H9 (cell line): ENCODE results near the gene ULK4. TPM values are rescaled to one million over a fixed set of nuclear protein-coding genes. Genes with fewer than 3 reads are reported as not detected.

Experiments
- DNase-seq: peaks from one replicate; pipeline ENCODE4 v3.0.0-alpha.2; 2017
- H2AFZ ChIP-seq: one replicate; pipeline ENCODE4 v1.6.1; 2013; ENCODE audit warnings: mild to moderate bottlenecking, low read length, control low read depth, moderate library complexity
- H2AK5ac ChIP-seq: 2 replicates; pipeline ENCODE4 v1.6.1; 2013; ENCODE audit warnings: low read length, control low read depth, mixed read lengths; ENCODE audit not compliant: insufficient read length
- H2BK120ac ChIP-seq: one replicate; pipeline ENCODE4 v1.6.1; 2013; ENCODE audit warnings: low read depth, mild to moderate bottlenecking, low read length, control low read depth, inconsistent platforms; ENCODE audit not compliant: poor library complexity, severe bottlenecking
- H2BK12ac ChIP-seq: 2 replicates; pipeline ENCODE4 v1.6.1; 2013; ENCODE audit warnings: low read length, control low read depth, mixed read lengths, low read depth; ENCODE audit not compliant: insufficient read length
- H2BK15ac ChIP-seq: 2 replicates; pipeline ENCODE4 v1.6.1; 2013; ENCODE audit warnings: low read depth, low read length, control low read depth
- H2BK20ac ChIP-seq: one replicate; pipeline ENCODE4 v1.6.1; 2013; ENCODE audit warnings: low read depth, mild to moderate bottlenecking, low read length, control low read depth, inconsistent platforms; ENCODE audit not compliant: poor library complexity, severe bottlenecking
- H2BK5ac ChIP-seq: 2 replicates; pipeline ENCODE4 v1.6.1; 2013; ENCODE audit warnings: low read length, control low read depth, mixed read lengths; ENCODE audit not compliant: insufficient read length
- H3K14ac ChIP-seq: 2 replicates; pipeline ENCODE4 v1.6.1; 2013; ENCODE audit warnings: low read length, control low read depth; ENCODE audit not compliant: insufficient read depth
- H3K18ac ChIP-seq: 2 replicates; pipeline ENCODE4 v1.6.1; 2013; ENCODE audit warnings: low read depth, mild to moderate bottlenecking, mixed read lengths, low read length, control low read depth; ENCODE audit not compliant: insufficient read length
- H3K23ac ChIP-seq: 2 replicates; pipeline ENCODE4 v1.6.1; 2013; ENCODE audit warnings: low read length, control low read depth, mixed read lengths, low read depth; ENCODE audit not compliant: insufficient read length
- H3K23me2 ChIP-seq: 2 replicates; pipeline ENCODE4 v1.6.1; 2013; ENCODE audit warnings: low read depth, mild to moderate bottlenecking, mixed read lengths, low read length, control low read depth; ENCODE audit not compliant: insufficient read length, poor library complexity, severe bottlenecking
- H3K27ac ChIP-seq: 2 replicates; pipeline ENCODE4 v1.5.1; 2013; ENCODE audit warnings: low read length, control low read depth, mixed read lengths, low read depth; ENCODE audit not compliant: insufficient read length
- H3K27me3 ChIP-seq: 2 replicates; pipeline ENCODE4 v1.6.1; 2013; ENCODE audit warnings: low read length, control low read depth, inconsistent platforms; ENCODE audit not compliant: insufficient read depth
- H3K4ac ChIP-seq: 2 replicates; pipeline ENCODE4 v1.6.1; 2013; ENCODE audit warnings: low read depth, mild to moderate bottlenecking, control low read depth, inconsistent platforms, low read length, moderate library complexity
- H3K4me1 ChIP-seq: 2 replicates; pipeline ENCODE4 v1.6.1; 2013; ENCODE audit warnings: low read length, control low read depth, inconsistent platforms; ENCODE audit not compliant: insufficient read depth
- H3K4me2 ChIP-seq: 2 replicates; pipeline ENCODE4 v1.6.1; 2013; ENCODE audit warnings: low read length, control low read depth, mixed read lengths; ENCODE audit not compliant: insufficient read length, insufficient read depth
- H3K56ac ChIP-seq: 2 replicates; pipeline ENCODE4 v1.6.1; 2013; ENCODE audit warnings: low read depth, mild to moderate bottlenecking, mixed read lengths, low read length, control low read depth; ENCODE audit not compliant: insufficient read length
- H3K79me1 ChIP-seq: 2 replicates; pipeline ENCODE4 v1.6.1; 2013; ENCODE audit warnings: low read depth, mild to moderate bottlenecking, moderate library complexity, low read length, control low read depth, inconsistent platforms; ENCODE audit not compliant: insufficient read depth, poor library complexity, severe bottlenecking
- H3K79me2 ChIP-seq: 2 replicates; pipeline ENCODE4 v1.6.1; 2013; ENCODE audit warnings: low read length, control low read depth, inconsistent platforms; ENCODE audit not compliant: insufficient read depth
- H3K9ac ChIP-seq: 2 replicates; pipeline ENCODE4 v1.6.1; 2013; ENCODE audit warnings: low read length, control low read depth, mixed read lengths; ENCODE audit not compliant: insufficient read length; ENCODE audit errors: extremely low read depth
- H3K9me3 ChIP-seq: one replicate; pipeline ENCODE4 v1.6.1; 2013; ENCODE audit warnings: low read depth, low read length, inconsistent platforms; ENCODE audit not compliant: control insufficient read depth
- H3T11ph ChIP-seq: one replicate; pipeline ENCODE4 v1.6.1; 2013; ENCODE audit warnings: mild to moderate bottlenecking, low read length, control low read depth, inconsistent platforms
- H4K20me1 ChIP-seq: one replicate; pipeline ENCODE4 v1.6.1; 2013; ENCODE audit not compliant: control insufficient read depth, insufficient read length, insufficient read depth
- H4K5ac ChIP-seq: 2 replicates; pipeline ENCODE4 v1.6.1; 2013; ENCODE audit warnings: low read depth, mild to moderate bottlenecking, mixed read lengths, low read length, control low read depth; ENCODE audit not compliant: insufficient read length
- H4K8ac ChIP-seq: replicated peaks from 2 replicates; pipeline ENCODE4 v1.6.1; 2013; ENCODE audit warnings: low read length, control low read depth, mixed read lengths, low read depth; ENCODE audit not compliant: insufficient read length
- H4K91ac ChIP-seq: 2 replicates; pipeline ENCODE4 v1.6.1; 2013; ENCODE audit warnings: low read depth, mild to moderate bottlenecking, moderate library complexity, mixed read lengths, low read length, control low read depth; ENCODE audit not compliant: insufficient read length
- H3K27ac Mint-ChIP-seq, 3 experiments: 2 replicates in 2 of 3; 3 replicates in 1 of 3; pipeline ENCODE4 v1.8.0; 2020 to 2021; ENCODE audit warnings: mixed read lengths in 3 of 3, mild to moderate bottlenecking in 1 of 3, moderate library complexity in 1 of 3
- H3K27me3 Mint-ChIP-seq: 2 replicates; pipeline ENCODE4 v1.8.0; 2021; ENCODE audit warnings: low read depth, mild to moderate bottlenecking, moderate library complexity, mixed read lengths
- H3K36me3 Mint-ChIP-seq, 3 experiments: 2 replicates in 2 of 3; 3 replicates in 1 of 3; pipeline ENCODE4 v1.8.0; 2020 to 2021; ENCODE audit warnings: low read depth in 3 of 3, mixed read lengths in 3 of 3; ENCODE audit not compliant: insufficient read depth in 1 of 3
- H3K4me1 Mint-ChIP-seq, 2 experiments: 2 replicates each; pipeline ENCODE4 v1.8.0; 2020; ENCODE audit warnings: mixed read lengths in 2 of 2
- H3K4me3 Mint-ChIP-seq, 2 experiments: 2 replicates in 1 of 2; 3 replicates in 1 of 2; pipeline ENCODE4 v1.8.0; 2020 to 2021; ENCODE audit warnings: mild to moderate bottlenecking in 2 of 2, mixed read lengths in 2 of 2, moderate library complexity in 1 of 2
- H3K9me3 Mint-ChIP-seq, 2 experiments: 2 replicates in 1 of 2; 3 replicates in 1 of 2; pipeline ENCODE4 v1.8.0; 2020; ENCODE audit warnings: mild to moderate bottlenecking in 2 of 2, mixed read lengths in 2 of 2, moderate library complexity in 1 of 2
- CTCF ChIP-seq: fragments of 200-600 bp; sonication (generic); conservative IDR thresholded peaks from 3 replicates; pipeline ENCODE4 v1.8.0; 2021; ENCODE audit warnings: antibody characterized with exemption, mild to moderate bottlenecking
- WGBS: extraction: QIAGEN DNeasy Blood & Tissue Kit; methylation state at CpG from one replicate; pipeline ENCODE4 v1.1.7; 2013; ENCODE audit warnings: missing lambda C conversion rate, low lambda C conversion rate, mixed read lengths; ENCODE audit not compliant: insufficient read length; ENCODE audit errors: extremely low coverage; 5-methylcytosine and 5-hydroxymethylcytosine counted together
- total RNA-seq: library from RNA; stranded (reverse); gene quantifications from 2 replicates; pipeline ENCODE4 v1.2.1, GENCODE V29; 2021

The ULK4 gene
- total RNA-seq, 1 experiment from 2014 or later, result 12.9 TPM

GRCh38 chr3:41523897-41524296 lies 438.0 kb downstream of the ULK4 start:
- Histone ChIP-seq H3K56ac (no peak overlapping the region), H4K91ac (no peak overlapping the region), H2BK120ac (no peak overlapping the region), H4K5ac (no peak overlapping the region), H3K79me2 (no peaks in the 10 kb centered on the region), H4K8ac (no peak overlapping the region), H3K14ac (no peak overlapping the region), H4K20me1 (no peaks in the 10 kb centered on the region), H3K23ac (no peak overlapping the region), H3K18ac (no peak overlapping the region), H3K27ac (no peak overlapping the region), H3K9me3 (no peaks in the 10 kb centered on the region), H2AK5ac (no peak overlapping the region), H3K4me2 (no peak overlapping the region), H2BK20ac (no peak overlapping the region), H2BK5ac (no peak overlapping the region), H3T11ph (no peak overlapping the region), H2AFZ (no peak overlapping the region), H2BK15ac (no peak overlapping the region), H2BK12ac (no peak overlapping the region), H3K79me1 (no peaks in the 10 kb centered on the region), H3K9ac (no peak overlapping the region), H3K23me2 (no peaks in the 10 kb centered on the region), H3K27me3 (no peaks in the 10 kb centered on the region), H3K4ac (no peak overlapping the region), H3K4me1 (peaks cover 5% of the 10 kb centered on the region)
- no CpG with 5 or more reads among the region's 1 CpG for WGBS
- Mint-ChIP-seq H3K4me1 (peaks cover 5% of the 10 kb centered on the region in 2 experiments), H3K36me3 (no peaks in the 10 kb centered on the region), H3K27ac (no peak overlapping the region), H3K4me3 (no peak overlapping the region), H3K27me3 (no peaks in the 10 kb centered on the region; the same call in 1 of the 2 replicates), H3K9me3 (no peaks in the 10 kb centered on the region)
- no peak for TF ChIP-seq CTCF
- DNase-seq, result no peak
